ENCODE measurements around the gene TLN1.

TLN1 gene

DNA sequence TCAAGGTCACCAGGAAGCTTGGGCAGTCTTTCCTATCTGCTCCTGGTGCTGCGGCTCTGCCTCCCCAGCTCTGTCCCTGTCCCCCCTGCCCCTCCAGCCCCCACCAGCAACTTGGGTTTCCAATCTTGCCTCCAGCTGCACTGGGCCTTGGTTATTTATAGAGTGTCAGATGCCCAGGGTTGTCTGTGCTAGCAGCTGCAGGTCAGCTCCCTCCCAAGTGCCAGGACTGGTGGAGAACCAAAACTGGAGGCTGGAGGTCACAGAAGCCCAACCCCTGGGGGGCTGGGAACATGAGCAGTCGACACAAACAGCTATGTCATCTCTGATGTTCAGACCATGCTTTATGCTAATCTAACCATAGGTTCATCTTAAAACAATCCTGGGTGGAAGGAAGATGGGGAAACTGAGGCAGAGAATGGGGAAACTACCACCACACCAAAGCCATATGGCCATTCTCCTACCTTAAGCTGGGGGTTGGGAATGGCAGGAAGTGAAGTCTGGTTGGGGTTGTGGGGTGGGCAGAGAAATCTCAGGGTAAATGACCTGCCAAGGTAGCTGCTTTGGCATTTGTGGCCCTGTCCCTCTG lies 43.9 kb downstream of the TLN1 start:
- H3K4me3 ChIP-seq (replicated peaks; ENCODE audit: insufficient read depth, low read length) = no peak overlapping the region
- no peak for TF ChIP-seq SPI1 (IDR thresholded peaks at IDR 0.05; ENCODE audit: borderline replicate concordance, low read depth)
- TF ChIP-seq POLR2AphosphoS5 (IDR thresholded peaks at IDR 0.05; ENCODE audit: low read depth) = no peak
- TF ChIP-seq GABPA (IDR thresholded peaks at IDR 0.05; ENCODE audit: low read depth) = no peak
- TF ChIP-seq, protein P1, sequence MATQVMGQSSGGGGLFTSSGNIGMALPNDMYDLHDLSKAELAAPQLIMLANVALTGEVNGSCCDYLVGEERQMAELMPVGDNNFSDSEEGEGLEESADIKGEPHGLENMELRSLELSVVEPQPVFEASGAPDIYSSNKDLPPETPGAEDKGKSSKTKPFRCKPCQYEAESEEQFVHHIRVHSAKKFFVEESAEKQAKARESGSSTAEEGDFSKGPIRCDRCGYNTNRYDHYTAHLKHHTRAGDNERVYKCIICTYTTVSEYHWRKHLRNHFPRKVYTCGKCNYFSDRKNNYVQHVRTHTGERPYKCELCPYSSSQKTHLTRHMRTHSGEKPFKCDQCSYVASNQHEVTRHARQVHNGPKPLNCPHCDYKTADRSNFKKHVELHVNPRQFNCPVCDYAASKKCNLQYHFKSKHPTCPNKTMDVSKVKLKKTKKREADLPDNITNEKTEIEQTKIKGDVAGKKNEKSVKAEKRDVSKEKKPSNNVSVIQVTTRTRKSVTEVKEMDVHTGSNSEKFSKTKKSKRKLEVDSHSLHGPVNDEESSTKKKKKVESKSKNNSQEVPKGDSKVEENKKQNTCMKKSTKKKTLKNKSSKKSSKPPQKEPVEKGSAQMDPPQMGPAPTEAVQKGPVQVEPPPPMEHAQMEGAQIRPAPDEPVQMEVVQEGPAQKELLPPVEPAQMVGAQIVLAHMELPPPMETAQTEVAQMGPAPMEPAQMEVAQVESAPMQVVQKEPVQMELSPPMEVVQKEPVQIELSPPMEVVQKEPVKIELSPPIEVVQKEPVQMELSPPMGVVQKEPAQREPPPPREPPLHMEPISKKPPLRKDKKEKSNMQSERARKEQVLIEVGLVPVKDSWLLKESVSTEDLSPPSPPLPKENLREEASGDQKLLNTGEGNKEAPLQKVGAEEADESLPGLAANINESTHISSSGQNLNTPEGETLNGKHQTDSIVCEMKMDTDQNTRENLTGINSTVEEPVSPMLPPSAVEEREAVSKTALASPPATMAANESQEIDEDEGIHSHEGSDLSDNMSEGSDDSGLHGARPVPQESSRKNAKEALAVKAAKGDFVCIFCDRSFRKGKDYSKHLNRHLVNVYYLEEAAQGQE (IDR thresholded peaks at IDR 0.05; ENCODE audit: insufficient replicate concordance, low read depth) = no peak
- TF ChIP-seq, protein P2, sequence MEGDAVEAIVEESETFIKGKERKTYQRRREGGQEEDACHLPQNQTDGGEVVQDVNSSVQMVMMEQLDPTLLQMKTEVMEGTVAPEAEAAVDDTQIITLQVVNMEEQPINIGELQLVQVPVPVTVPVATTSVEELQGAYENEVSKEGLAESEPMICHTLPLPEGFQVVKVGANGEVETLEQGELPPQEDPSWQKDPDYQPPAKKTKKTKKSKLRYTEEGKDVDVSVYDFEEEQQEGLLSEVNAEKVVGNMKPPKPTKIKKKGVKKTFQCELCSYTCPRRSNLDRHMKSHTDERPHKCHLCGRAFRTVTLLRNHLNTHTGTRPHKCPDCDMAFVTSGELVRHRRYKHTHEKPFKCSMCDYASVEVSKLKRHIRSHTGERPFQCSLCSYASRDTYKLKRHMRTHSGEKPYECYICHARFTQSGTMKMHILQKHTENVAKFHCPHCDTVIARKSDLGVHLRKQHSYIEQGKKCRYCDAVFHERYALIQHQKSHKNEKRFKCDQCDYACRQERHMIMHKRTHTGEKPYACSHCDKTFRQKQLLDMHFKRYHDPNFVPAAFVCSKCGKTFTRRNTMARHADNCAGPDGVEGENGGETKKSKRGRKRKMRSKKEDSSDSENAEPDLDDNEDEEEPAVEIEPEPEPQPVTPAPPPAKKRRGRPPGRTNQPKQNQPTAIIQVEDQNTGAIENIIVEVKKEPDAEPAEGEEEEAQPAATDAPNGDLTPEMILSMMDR (IDR thresholded peaks at IDR 0.05; ENCODE audit: insufficient read depth, low read length) = no peak
- no peak overlapping the region for H3K27ac ChIP-seq (replicated peaks)
- DNase-seq (ENCODE audit: low read depth in 1 of 2, low spot score in 1 of 2) = no peak
- no peaks in the 10 kb centered on the region for H3K27me3 ChIP-seq (ENCODE audit: insufficient read depth, poor library complexity, severe bottlenecking)

DNA sequence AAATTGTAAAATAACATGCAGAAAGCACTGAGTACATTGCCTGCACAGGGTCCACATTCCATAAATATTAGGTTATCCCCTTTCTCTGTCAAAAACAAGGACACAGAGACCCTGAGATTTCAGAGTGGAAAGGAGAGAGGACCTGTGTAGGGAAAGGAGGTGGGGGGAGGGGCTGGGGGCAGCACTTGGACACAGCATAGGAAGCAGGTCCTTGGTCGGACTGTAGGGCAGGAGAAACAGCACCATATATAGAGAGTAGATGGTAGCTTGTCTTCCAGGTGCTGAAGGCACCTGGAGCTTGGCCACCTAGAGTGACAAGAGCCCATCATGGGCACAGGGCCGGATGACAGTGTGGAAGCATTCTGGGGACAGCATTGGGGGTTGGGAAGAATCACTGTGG lies 44.7 kb downstream of the TLN1 start:
- DNase-seq (ENCODE audit: low read depth in 1 of 2, low spot score in 1 of 2) = no peak
- Histone ChIP-seq H3K27me3 (ENCODE audit: insufficient read depth, poor library complexity, severe bottlenecking) (no peaks in the 10 kb centered on the region), H3K4me3 (replicated peaks; ENCODE audit: insufficient read depth, low read length) (no peak overlapping the region), H3K27ac (replicated peaks) (no peak overlapping the region)
- TF ChIP-seq, protein P2 (IDR thresholded peaks at IDR 0.05; ENCODE audit: insufficient read depth, low read length) = no peak
- TF ChIP-seq, protein P1 (IDR thresholded peaks at IDR 0.05; ENCODE audit: insufficient replicate concordance, low read depth) = no peak
- TF ChIP-seq SPI1 (IDR thresholded peaks at IDR 0.05; ENCODE audit: borderline replicate concordance, low read depth) = no peak
- TF ChIP-seq GABPA (IDR thresholded peaks at IDR 0.05; ENCODE audit: low read depth) = no peak
- TF ChIP-seq POLR2AphosphoS5 (IDR thresholded peaks at IDR 0.05; ENCODE audit: low read depth) = no peak

DNA sequence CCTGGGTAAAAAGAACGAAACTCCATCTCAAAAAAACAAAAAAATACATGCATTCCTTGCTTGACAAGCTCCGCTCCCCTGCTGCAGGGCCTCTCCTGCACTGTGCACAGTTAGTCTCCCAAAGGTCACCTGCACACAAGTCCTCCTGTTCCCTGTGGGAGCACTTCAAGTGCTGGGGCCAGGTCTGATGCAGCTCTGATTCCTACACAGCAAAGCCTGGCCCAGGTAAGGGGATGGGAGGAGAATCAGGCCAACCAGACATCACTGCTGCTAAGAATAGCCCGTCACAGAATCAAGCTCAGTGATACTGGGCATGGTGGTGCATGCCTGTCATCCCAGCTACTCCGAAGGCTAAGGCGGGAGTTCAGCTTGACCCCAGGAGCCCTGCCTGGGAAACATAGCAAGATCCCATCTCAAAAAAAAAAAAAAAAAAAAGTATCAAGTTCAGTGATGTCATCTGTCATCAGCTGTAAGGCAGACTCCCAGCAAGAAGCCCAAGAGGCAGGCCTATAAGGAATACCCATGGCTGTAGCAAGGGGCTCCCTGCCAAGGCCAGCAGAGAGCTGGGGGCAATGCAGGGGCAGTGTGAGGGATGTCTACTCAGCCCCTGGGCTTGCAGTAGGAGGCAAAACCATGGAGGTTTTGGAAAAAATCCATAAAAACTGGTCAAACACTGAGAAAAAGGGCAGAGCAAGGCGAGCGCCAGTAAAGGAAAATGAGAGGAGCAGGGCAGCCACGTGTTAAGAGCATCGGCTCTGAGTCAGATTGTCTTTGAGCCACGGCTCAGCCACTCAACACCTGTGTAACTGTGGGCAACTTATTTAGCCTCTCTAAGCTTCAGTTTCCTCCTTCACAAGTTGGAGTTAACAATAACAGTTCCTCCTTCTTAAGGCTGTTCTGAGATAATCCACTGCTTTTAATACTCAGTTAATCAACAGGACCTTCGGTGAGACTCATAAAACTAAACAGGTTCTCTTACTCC lies 45.5 kb downstream of the TLN1 start:
- no peaks in the 10 kb centered on the region for H3K27me3 ChIP-seq (ENCODE audit: insufficient read depth, poor library complexity, severe bottlenecking)
- no peak overlapping the region for H3K4me3 ChIP-seq (replicated peaks; ENCODE audit: insufficient read depth, low read length)
- TF ChIP-seq GABPA (IDR thresholded peaks at IDR 0.05; ENCODE audit: low read depth) (no peak), POLR2AphosphoS5 (IDR thresholded peaks at IDR 0.05; ENCODE audit: low read depth) (no peak), SPI1 (IDR thresholded peaks at IDR 0.05; ENCODE audit: borderline replicate concordance, low read depth) (no peak)
- TF ChIP-seq, protein P2 (IDR thresholded peaks at IDR 0.05; ENCODE audit: insufficient read depth, low read length) = no peak
- no peak for DNase-seq (ENCODE audit: low read depth in 1 of 2, low spot score in 1 of 2)
- H3K27ac ChIP-seq (replicated peaks) = no peak overlapping the region
